ENCODE results near the gene BAHCC1.

Gene BAHCC1

GRCh38 chr17:81386646-81387099 lies 8.6 kb upstream of the BAHCC1 start:
- no peak for DNase-seq (ENCODE audit: low spot score)

- DNase-seq (ENCODE audit: low spot score), result peak; percentile 62
Observed at GRCh38 chr17:81387100-81388090, 7.9 kb upstream of the BAHCC1 start.

DNA sequence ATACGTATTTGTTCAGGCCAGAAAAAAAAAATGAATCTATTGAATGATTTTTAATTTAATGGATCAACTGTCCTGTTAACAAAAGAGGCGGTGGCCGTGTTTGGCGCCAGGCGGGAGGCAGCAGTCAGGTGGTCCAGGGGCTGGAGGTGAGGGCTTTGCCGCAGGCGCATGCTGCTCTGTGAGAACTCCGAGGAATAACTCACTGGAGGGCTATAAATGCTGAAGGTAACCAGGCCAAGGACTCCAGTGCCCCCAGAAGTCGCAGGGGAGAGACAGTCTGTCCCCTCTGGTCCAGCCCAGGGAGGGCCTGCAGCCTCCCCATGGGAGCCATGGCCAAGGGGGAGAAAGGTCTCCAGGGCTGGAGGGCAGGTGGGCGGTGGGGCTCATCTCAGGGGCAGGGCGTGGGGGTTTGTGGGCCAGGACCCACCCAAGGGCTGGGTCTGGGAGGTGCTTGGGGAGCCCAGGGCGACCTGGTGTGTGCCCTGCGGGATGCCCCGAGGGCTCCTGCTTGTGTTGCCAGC lies 7.1 kb upstream of the BAHCC1 start:
- DNase-seq (ENCODE audit: low spot score), result no peak

- no peak for DNase-seq (ENCODE audit: low spot score)
Observed at GRCh38 chr17:81388612-81389367, 6.5 kb upstream of the BAHCC1 start.

DNA sequence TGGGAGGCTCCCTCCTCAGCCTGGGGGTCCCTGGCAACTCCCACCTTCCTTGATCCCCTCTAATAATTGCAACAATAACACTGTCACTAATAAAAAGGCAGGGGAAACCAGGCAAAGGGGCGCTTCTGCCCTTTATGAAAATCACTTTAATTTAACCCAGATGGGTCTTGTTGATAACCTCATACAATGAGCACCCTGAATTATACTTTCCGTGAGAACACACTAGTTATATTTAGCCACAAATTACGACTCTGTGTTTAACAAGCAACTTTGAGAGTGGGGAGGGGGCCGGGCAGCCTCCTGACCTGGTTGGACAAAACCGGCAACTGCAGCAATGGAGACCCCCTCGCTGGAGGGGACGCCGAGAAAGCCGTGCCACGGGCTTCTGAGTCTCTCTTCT lies 5.7 kb upstream of the BAHCC1 start:
- no peak for DNase-seq (ENCODE audit: low spot score)

DNA sequence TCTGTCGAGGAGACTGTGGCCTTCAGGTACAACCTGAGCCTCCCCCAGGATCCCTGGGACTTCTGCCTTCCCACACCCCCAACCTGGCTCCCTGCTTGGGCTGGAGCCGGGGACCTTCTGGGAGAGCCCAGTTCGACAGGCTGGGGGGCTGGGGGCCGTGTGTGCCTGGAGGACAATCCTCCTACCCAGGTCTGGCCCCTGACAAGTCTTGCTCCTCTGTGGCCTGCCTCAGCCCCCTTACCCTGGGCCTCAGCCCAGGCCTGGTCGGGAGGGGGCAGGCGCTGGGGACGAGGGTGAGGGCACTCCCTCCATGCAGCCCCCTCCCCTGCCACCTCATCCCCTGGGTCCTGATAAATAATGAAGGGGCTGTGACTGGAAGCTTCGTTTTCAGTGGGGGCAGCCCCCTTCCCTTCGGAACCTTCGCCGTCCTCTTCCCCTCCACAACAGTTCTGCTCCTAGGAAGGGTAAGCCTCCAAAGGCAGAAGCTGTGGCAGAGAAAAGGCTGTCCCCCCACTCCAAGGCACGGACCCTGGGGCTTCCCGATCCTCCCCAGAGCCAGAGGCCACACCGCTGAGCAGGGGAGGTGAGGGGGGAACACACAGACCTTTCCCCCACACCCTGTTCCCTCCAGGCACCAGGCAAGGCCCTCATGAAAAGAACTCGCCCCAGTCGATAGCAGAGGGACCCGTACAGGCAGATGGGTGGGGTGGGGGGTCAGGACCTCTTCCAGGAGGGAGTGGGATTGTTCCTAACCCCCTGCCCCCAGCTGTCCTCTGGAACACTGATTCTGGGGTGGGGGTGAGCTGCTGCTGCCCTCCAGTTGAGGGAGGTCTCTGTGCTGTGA lies 5.0 kb upstream of the BAHCC1 start:
- no peak for DNase-seq (ENCODE audit: low spot score)

- DNase-seq (ENCODE audit: low spot score), result no peak
Observed at GRCh38 chr17:81390873-81391255, 4.4 kb upstream of the BAHCC1 start.

GRCh38 chr17:81391293-81391935 lies 3.8 kb upstream of the BAHCC1 start:
- DNase-seq (ENCODE audit: low spot score), result no peak

GRCh38 chr17:81391936-81392908 lies 3.0 kb upstream of the BAHCC1 start:
- no peak for DNase-seq (ENCODE audit: low spot score)

- DNase-seq (ENCODE audit: low spot score), result peak; percentile 4
Observed at GRCh38 chr17:81392909-81393654, 2.2 kb upstream of the BAHCC1 start.

DNA sequence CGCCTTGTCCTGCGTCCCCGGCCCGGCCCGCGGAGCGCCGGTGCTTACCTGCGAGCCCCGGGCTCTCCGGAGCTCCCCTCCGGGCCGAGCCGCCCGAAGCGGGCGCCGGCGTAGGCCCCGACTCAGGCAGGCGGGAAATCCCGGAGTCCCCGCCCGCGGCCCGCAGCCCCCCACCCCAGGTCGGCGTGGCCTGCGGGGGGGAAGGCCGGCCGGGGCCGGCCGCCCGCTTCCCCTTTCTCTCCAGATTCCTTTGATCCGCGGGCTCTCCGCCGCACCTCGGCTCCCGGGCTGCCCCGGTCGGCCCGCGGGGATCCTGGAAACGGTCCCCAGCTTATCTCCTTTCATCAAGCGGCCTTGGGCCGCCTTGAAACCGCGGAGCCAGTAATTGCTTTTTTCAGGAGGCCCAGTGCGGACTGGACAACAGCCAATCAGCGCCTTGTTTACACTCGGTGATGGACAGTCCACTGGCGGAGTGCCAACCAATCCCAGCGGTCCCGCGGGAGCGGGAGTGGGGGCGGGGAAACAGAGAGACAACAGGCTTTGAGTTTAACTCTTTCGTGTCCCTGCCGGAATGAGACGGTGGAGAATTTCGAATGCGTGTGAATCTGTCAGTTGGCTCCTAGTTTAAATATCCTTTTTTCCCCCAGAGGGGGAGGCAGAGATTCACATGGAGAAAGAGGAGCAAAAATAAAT lies 1.4 kb upstream of the BAHCC1 start:
- DNase-seq (ENCODE audit: low spot score), result peak; percentile 100

DNA sequence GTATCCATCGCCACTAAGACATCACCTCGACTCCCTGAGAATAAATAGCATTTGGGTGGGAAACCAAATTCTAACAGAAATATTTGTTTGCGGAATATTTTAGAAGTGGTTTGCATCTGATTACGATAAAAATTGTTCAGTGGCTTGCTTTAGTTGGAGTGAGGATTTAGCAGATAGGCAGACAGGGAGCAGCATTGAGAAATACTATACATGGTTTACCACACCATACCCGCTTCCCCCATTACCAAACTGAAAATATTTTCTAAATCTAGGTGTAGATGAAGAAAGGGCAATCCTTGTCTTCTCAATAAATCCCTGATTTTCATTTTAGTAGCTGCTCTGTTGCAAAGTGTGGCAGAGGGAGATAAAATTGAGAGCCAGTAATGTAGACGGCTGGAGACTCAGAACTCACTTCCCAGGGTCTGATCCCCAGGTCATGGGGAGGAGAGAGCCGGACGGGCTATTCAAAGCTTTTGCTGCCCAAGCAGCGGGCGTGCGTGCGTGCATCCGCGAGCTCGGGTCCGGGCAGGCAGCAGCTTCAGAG lies 808 bp upstream of the BAHCC1 start:
- no peak for DNase-seq (ENCODE audit: low spot score)

GRCh38 chr17:81395600-81396277 lies 482 bp downstream of the BAHCC1 start:
- peak; percentile 18 for DNase-seq (ENCODE audit: low spot score)

DNA sequence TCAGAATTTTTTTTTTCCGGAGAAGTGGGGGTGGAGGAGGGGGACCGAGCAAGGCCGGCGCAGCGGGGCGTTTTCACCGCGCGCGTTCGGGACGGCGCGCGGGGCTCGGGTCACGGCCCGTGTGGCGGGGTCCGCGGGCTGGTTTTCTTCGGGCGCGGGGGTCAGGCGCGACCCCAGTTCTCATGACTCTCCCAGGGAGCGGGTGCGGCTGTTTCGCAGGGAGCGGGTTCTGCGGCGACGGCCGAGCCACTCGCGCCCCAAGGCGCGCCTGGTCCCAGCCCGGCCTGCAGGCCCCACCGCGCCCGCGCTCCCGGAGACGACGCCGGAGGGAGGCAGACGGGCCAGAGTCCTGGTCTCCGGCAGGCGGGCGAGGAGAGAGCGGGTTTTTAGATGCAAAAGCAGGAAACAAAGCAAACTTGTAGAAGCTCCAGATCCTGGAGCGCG lies 1.0 kb downstream of the BAHCC1 start:
- no peak for DNase-seq (ENCODE audit: low spot score)

- peak; percentile 26 for DNase-seq (ENCODE audit: low spot score)
Observed at GRCh38 chr17:81396722-81397313, 1.6 kb downstream of the BAHCC1 start.

DNA sequence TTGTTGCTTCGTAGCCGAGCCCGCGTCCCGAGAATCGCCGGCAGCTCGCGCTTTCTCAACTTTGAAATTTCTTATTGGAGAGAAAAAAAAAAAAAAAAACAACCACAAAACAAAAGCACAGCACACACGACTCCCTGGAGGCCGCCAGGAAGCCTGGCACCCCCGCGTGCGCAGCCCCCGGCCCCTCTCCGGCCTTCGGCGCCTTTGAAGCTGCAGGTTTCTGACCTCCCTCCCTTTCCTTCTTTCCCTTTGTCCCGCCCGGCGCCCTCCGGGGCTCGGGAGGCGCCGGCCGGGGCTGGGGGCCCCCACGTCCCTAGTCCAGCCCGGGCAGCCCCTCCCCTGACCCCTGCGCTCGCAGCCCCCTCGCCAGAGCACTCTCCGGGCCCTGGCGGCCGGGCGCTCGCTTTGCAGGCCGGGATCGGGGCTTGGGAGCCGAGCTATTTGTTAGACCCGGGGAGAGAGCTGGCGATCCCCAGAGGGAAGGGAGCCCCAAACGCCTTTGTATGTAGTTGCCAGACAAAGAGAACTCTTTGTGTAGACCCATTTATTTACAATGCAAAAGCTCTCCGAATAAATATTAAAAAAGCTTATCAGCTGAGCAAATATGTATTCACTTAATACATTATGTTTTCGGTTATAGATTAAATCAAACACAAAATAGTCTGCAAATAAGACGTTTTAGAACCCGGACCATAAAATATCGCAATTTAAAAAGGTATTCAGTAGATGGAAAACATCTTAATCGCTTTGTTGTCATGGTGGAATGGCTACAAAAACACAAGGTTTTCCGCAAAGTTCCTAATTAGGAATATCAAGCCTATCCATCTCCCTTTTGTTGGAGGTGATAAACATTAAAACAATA lies 2.3 kb downstream of the BAHCC1 start:
- DNase-seq (ENCODE audit: low spot score), result peak; percentile 55
